Epithelial cell of proximal tubule (primary cell): Measurements from ENCODE around the gene CDON. TPM values are rescaled to one million over a fixed set of nuclear protein-coding genes. Genes with fewer than 3 reads are reported as not detected.

Experiments used
- DNase-seq: peaks from one replicate; pipeline ENCODE4 v3.0.0-alpha.2; 2011; ENCODE audit warnings: low read depth
- H3K4me3 ChIP-seq: 2 replicates; pipeline ENCODE4 v1.5.1; 2011; ENCODE audit warnings: low read depth, mild to moderate bottlenecking, low read length
- CTCF ChIP-seq: conservative IDR thresholded peaks from 2 replicates; pipeline ENCODE4 v1.5.1; 2012; ENCODE audit warnings: low read depth, mild to moderate bottlenecking, low read length
- total RNA-seq: library from RNA; depleted of rRNA; stranded (reverse); fragments of >200 nt; gene quantifications from 2 replicates; pipeline ENCODE4 v1.2.3, GENCODE V29; 2015

CDON gene
- total RNA-seq, 1 donor from 2014 or later = 4.9 TPM

DNA sequence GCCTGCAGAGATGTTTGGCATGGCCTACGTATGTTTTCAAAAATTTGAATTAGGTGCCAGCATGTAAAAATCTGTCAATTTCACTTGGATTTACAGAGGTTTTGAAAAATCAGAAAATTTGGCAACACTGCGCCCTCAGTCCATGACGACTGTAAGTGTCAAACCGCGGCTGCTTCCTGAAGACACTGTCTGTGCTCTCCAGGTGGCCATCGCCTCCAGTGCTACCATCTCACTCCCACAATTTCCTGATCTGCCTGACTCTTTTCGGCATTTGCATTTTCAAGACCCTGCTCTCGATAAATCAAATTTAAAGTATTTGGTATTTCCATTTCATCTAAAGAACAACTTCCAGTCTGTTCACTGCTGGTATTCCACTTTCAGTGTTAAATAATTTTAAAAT, 82.2 kb downstream of the CDON start:
- DNase-seq = no peak
- H3K4me3 ChIP-seq = no peak overlapping the region
- no peak for TF ChIP-seq CTCF

- no peak for DNase-seq
- no peak for TF ChIP-seq CTCF
- H3K4me3 ChIP-seq = no peak overlapping the region
These were observed 83.2 kb downstream of the CDON start for GRCh38 chr11:125979511-125979910.

DNA sequence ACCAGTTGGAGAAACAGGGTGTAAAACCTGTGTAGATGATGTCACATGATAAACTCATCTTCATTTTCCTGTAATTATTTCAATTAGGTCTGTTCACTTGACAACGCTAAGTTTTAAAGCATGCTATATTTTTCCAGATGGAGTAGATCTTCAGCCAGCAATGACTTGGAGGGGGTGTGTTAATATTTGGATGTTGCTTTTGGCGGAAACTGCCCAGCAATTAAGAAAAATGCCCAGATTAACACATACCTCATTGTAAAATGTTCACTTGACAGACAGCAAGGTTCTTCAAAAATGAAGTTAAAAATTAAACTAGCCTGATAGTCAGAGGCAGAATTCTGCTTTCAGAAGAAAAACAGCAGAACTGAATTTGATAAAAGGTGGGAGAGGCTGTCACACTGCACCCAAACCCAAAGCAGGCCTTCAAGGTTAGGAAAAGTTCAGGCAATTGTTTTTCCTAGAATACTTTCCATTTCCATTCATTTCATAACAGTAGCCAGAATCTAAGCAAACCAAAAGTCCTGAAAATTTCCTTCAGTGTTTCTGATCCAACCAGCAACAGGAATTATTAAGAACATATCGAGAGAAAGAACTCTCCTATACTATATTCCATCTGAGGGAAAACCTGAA, 83.8 kb downstream of the CDON start:
- H3K4me3 ChIP-seq = no peak overlapping the region
- no peak for TF ChIP-seq CTCF
- DNase-seq = no peak

DNA sequence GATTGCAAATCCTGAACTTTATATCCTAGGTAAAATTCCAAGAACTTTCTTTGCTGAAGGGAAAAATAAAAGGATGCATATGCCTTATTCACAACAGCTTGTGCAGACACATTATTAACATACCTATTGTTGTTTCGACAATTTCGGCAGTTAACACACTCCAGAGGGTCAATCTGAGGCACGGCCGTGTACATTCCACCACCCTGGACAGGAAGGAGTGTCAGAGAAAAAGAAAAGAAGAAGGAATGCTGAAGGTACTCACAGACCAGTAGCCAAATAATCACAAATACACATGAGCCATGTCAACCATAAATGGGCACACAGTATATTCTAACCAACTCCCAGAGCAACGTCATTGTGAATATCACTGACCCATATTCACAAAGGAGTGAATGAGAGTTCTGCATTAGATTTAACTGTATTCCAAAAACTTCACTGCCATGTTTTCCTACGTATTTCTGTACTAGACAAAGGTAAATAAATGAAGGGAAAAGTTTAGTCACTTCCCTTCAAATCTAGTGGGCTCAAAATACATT, 84.4 kb downstream of the CDON start:
- no peak for TF ChIP-seq CTCF
- no peak for DNase-seq
- H3K4me3 ChIP-seq = no peak overlapping the region

DNA sequence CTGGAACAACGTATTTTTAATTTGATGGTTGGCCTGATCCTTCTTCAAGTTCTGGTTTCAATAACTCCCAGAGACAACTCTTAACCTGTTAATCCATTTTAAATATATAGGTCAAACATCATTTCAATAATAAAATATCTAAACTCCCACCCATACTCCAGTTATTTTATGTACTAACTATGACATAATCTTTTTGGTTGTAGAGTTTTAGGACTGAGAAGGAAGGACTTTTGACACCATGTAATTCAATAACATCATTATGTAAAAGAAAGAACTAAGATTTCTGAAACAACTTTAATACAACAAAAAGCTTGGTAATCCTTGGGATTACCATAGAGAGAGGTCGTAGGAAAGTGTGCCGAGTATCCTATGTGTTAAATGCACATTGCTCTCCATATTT, 85.3 kb downstream of the CDON start:
- DNase-seq = no peak
- H3K4me3 ChIP-seq = no peak overlapping the region
- no peak for TF ChIP-seq CTCF

- H3K4me3 ChIP-seq = no peak overlapping the region
- TF ChIP-seq CTCF = no peak
- DNase-seq = no peak
These were observed 86.5 kb downstream of the CDON start for GRCh38 chr11:125976156-125976555.

- no peak overlapping the region for H3K4me3 ChIP-seq
- no peak for TF ChIP-seq CTCF
- DNase-seq = no peak
These were observed 87.0 kb downstream of the CDON start for GRCh38 chr11:125975634-125976033.
